Erythroblast (primary cell): Measurements from ENCODE around the gene TOM1L1.
A peak's percentile ranks its signal among the peaks of the same experiment; 100 is the strongest.
"Not testable (repeated sequence)": the region's sequence is repeated elsewhere in the genome, so short reads cannot be mapped to it uniquely, and the experiment has no call there.

Experiments
- DNase-seq, 2 experiments: peaks; one replicate each; lab custom pipeline; 2025; lab: John Stamatoyannopoulos, UW
- GATA1 ChIP-seq: IDR thresholded peaks from 2 replicates; pipeline ENCODE4 v1.6.1; 2011; ENCODE audit warnings: low read depth, mild to moderate bottlenecking, control low read depth, low read length, moderate library complexity
- POLR2A ChIP-seq: IDR thresholded peaks from 2 replicates; pipeline ENCODE4 v1.6.1; 2011; ENCODE audit warnings: mild to moderate bottlenecking, low read length

The TOM1L1 gene

GRCh38 chr17:54900457-54901229, at the start of gene TOM1L1:
Gene TOM1L1 (plus strand): TSS chr17:54900852. CDS start chr17:54900866, 14 bp downstream.
- peak; percentile 46 to 55 for DNase-seq
- TF ChIP-seq GATA1: no peak
- no peak for TF ChIP-seq POLR2A

- no peak for TF ChIP-seq GATA1
- no peak for TF ChIP-seq POLR2A
- DNase-seq: no peak
Measured at GRCh38 chr17:54859187-54859586, 41.5 kb upstream of the TOM1L1 start.

- TF ChIP-seq POLR2A (no peak), GATA1 (peak; percentile 35)
- DNase-seq: peak; percentile 81 to 93
Measured at GRCh38 chr17:54860617-54861470, 39.8 kb upstream of the TOM1L1 start.

- TF ChIP-seq POLR2A: no peak
- no peak for TF ChIP-seq GATA1
- peak in 1 of 2 experiments; percentile 87 for DNase-seq
Measured at GRCh38 chr17:54861471-54861983, 39.1 kb upstream of the TOM1L1 start.

GRCh38 chr17:54863176-54863575, 37.5 kb upstream of the TOM1L1 start:
- TF ChIP-seq GATA1 (no peak), POLR2A (no peak)
- no peak for DNase-seq

GRCh38 chr17:54864070-54864469, 36.6 kb upstream of the TOM1L1 start:
- TF ChIP-seq GATA1 (no peak), POLR2A (no peak)
- no peak for DNase-seq

- TF ChIP-seq GATA1 (no peak), POLR2A (no peak)
- DNase-seq: peak; percentile 10 to 44
Measured at GRCh38 chr17:54864636-54865356, 35.9 kb upstream of the TOM1L1 start.

GRCh38 chr17:54867634-54868033, 33.0 kb upstream of the TOM1L1 start:
- TF ChIP-seq GATA1 (no peak), POLR2A (no peak)
- DNase-seq: no peak

- TF ChIP-seq POLR2A (no peak), GATA1 (no peak)
- DNase-seq: no peak
Measured at GRCh38 chr17:54870671-54871175, 29.9 kb upstream of the TOM1L1 start.

- DNase-seq: not testable (repeated sequence)
Measured at GRCh38 chr17:54875906-54876305, 24.7 kb upstream of the TOM1L1 start.

GRCh38 chr17:54876656-54877195, 23.9 kb upstream of the TOM1L1 start:
- DNase-seq: no peak
- TF ChIP-seq GATA1 (no peak), POLR2A (no peak)

GRCh38 chr17:54881255-54881972, 19.2 kb upstream of the TOM1L1 start:
- DNase-seq: no peak
- TF ChIP-seq GATA1: no peak
- no peak for TF ChIP-seq POLR2A
